Lower leg skin (tissue), 4 donors: ENCODE results near the gene BIRC2. TPM values are rescaled to one million over a fixed set of nuclear protein-coding genes. Genes with fewer than 3 reads are reported as not detected.

Source experiments
- DNase-seq, 2 donors: peaks; one replicate each; pipeline ENCODE4 v3.0.0-alpha.2; 2019; ENCODE audit warnings: low spot score in 2 of 2
- H3K4me3 ChIP-seq: fragments of 200-600 bp; sonication (generic); 2 replicates; pipeline ENCODE4 v1.5.1; 2017; ENCODE audit warnings: mild to moderate bottlenecking, low read depth; ENCODE audit not compliant: poor library complexity, severe bottlenecking
- POLR2A ChIP-seq, 2 donors: fragments of 450-650 bp; IDR thresholded peaks; one replicate each; pipeline ENCODE4 v1.6.1; 2016 to 2017; ENCODE audit warnings: antibody characterized with exemption in 2 of 2, mild to moderate bottlenecking in 1 of 2, moderate library complexity in 1 of 2
- WGBS, 2 donors: methylation state at CpG; one replicate each; pipeline ENCODE4 v1.1.5; 2018; 5-methylcytosine and 5-hydroxymethylcytosine counted together
- intact Hi-C: fragments of 100-400 bp; cut with DNase I; formaldehyde crosslinking; loops from one replicate; pipeline ENCODE4 v1.15.0; 2023; ENCODE audit warnings: low total_unique reads
- total RNA-seq, 4 donors: library from RNA; depleted of rRNA; stranded (reverse); fragments of >200 nt; gene quantifications; one replicate each; pipeline ENCODE4 v1.1.0, GENCODE V29; 2016
- TF ChIP-seq, protein P1 (sequence below), 3 donors: fragments of 450-650 bp; IDR thresholded peaks; one replicate each; pipeline ENCODE4 v1.5.1; 2016; ENCODE audit warnings: antibody characterized with exemption in 3 of 3, mild to moderate bottlenecking in 3 of 3, moderate library complexity in 2 of 3

Gene BIRC2
- total RNA-seq, 4 donors from 2014 or later, result 39.3 to 49.3 (median 42.5) TPM

DNA sequence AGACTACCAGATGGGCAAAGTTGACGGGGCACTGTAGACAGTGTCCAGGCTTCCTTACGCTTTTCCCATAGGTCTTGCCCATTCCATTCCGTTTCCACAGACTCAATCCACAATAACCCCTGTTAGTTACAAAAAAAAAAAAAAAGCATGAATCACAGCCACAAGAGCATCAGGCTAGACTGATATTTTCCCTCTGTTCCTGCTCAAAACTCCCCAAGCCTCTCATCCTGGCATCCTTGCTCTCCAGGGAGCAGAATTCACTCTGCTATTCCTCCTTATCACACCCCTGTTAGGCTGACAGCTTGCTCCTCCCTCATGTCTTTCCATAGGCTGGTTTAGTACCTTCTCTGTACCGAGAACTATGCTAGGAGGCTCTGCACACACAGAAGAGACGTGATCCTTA lies 63.4 kb downstream of the BIRC2 start:
- TF ChIP-seq POLR2A (IDR thresholded peaks at IDR 0.05), result no peak
- TF ChIP-seq, protein P1, sequence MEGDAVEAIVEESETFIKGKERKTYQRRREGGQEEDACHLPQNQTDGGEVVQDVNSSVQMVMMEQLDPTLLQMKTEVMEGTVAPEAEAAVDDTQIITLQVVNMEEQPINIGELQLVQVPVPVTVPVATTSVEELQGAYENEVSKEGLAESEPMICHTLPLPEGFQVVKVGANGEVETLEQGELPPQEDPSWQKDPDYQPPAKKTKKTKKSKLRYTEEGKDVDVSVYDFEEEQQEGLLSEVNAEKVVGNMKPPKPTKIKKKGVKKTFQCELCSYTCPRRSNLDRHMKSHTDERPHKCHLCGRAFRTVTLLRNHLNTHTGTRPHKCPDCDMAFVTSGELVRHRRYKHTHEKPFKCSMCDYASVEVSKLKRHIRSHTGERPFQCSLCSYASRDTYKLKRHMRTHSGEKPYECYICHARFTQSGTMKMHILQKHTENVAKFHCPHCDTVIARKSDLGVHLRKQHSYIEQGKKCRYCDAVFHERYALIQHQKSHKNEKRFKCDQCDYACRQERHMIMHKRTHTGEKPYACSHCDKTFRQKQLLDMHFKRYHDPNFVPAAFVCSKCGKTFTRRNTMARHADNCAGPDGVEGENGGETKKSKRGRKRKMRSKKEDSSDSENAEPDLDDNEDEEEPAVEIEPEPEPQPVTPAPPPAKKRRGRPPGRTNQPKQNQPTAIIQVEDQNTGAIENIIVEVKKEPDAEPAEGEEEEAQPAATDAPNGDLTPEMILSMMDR (IDR thresholded peaks at IDR 0.05), result no peak
- no peak overlapping the region for H3K4me3 ChIP-seq
- WGBS, 2 donors, result 85 to 87% methylated on average over 5 of the region's 5 CpGs
- no peak for DNase-seq
- intact Hi-C loops, result no loop called here

DNA sequence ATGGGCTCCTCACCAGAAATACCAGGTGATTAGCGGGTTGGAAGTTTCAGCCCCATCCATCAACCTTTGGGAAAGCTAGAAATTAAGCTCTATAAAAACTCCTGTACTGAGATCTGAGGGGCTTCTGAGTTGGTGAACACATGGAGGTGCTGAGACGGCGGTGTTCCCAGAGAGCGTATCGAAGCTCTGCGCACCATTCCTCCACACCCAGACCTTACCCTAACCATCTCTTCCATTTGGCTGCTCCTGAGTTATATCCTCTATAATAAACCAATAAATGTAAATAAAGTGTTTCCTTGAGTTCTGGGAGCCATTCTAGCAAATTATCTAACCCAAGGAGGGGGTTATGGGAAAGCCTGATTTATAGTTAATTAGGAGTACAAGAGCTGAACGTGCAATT lies 64.1 kb downstream of the BIRC2 start:
- DNase-seq, result no peak
- H3K4me3 ChIP-seq, result no peak overlapping the region
- intact Hi-C loops, result no loop called here
- no peak for TF ChIP-seq POLR2A (IDR thresholded peaks at IDR 0.05)
- TF ChIP-seq, protein P1 (IDR thresholded peaks at IDR 0.05), result no peak
- 95% methylated on average over 7 of the region's 7 CpGs for WGBS, 2 donors

DNA sequence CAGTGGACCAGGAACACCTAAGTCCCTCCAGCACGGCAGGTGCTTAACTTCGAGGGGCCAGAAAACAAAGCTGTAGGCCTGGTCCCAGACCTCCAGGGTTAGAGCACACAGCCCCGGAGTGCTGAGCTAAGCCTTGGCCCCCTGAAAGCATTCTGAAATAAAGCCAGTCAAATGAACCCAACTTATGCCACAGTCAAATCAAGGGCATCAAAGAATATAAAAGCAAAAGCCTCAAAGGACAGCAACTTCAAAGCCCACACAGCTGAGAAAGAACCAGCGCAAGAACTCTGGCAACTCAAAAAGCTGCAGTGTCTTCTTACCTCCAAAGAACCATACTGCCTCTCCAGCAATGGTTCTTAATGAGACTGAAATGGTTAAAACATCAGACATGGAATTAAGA lies 66.5 kb downstream of the BIRC2 start:
- no peak for DNase-seq
- H3K4me3 ChIP-seq, result no peak overlapping the region
- intact Hi-C loops, result no loop called here
- TF ChIP-seq POLR2A (IDR thresholded peaks at IDR 0.05), result no peak
- TF ChIP-seq, protein P1 (IDR thresholded peaks at IDR 0.05), result no peak
- 96 to 97% methylated on average over 4 of the region's 4 CpGs for WGBS, 2 donors

DNA sequence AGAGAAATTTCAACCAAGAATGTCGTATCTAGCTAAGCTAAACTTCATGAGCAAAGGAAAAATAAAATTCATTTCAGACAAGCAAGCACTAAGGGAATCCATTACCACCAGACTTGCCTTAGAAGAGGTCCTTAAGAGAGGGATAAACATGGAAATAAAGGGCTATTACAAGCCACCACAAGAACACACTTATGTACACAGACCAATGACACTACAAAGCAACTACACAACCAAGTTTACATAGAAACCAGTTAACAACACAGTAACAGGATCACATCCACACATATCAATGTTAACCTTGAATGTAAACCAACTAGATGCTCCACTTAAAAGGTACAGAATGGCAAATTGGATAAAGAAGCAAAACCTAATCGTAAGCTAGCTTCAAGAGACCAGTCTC lies 67.5 kb downstream of the BIRC2 start:
- H3K4me3 ChIP-seq, result no peak overlapping the region
- DNase-seq, result no peak
- WGBS, 2 donors, result 98 to 100% methylated on average over 2 of the region's 2 CpGs
- TF ChIP-seq, protein P1 (IDR thresholded peaks at IDR 0.05), result no peak
- TF ChIP-seq POLR2A (IDR thresholded peaks at IDR 0.05), result no peak
- intact Hi-C loops, result no loop called here

DNA sequence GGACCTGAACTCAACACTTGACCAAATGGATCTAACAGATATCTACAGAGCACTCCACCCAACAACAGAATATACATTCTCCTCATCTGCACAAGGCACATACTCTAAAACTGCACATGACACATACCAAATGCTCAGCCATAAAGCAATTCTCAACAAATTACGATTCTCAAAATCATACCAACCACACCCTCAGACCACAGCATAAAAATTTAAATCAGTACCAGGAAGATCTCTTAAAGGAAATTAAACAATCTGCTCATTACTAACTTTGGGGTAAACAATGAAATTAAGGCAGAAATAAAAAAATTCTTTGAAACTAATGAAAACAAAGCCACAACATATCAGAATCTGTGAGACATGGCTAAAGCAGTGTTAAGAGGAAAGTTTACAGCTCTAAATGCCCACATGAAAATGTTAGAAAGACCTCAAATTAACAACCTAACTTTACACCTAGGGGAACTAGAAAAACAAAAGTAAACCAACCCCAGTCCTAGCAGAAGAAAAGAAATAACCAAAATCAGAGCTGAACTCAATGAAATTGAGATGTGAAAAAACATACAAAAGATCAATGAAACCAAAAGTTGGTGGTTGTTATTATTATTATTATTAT lies 68.4 kb downstream of the BIRC2 start:
- TF ChIP-seq, protein P1 (IDR thresholded peaks at IDR 0.05), result no peak
- TF ChIP-seq POLR2A (IDR thresholded peaks at IDR 0.05), result no peak
- 68 to 73% methylated on average over 1 of the region's 1 CpG for whole genome bisulfite sequencing, 2 donors

DNA sequence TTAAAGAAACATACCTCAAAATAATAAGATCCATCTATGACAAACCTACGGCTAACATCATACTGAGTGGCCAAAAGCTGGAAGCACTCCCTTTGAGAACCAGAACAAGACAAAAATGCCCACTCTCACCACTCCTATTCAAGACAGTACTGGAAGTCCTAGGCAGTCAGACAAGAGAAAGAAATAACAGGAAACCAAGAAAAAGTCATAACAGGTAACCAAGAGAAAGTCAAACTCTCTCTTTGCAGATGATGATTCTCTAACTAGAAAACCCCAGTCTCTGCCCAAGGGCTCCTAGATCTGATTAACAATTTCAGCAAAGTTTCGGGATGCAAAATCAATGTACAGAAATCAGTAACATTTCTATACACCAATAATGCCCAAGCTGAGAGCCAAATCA lies 70.0 kb downstream of the BIRC2 start:
- 96 to 97% methylated on average over 2 of the region's 2 CpGs for WGBS, 2 donors
- TF ChIP-seq POLR2A (IDR thresholded peaks at IDR 0.05), result no peak
- TF ChIP-seq, protein P1 (IDR thresholded peaks at IDR 0.05), result no peak

More for the DNA sequence above, 68.4 kb downstream of the BIRC2 start:
- DNase-seq, result no peak
- no peak overlapping the region for H3K4me3 ChIP-seq
- intact Hi-C loops, result no loop called here

More for the DNA sequence above, 70.0 kb downstream of the BIRC2 start:
- intact Hi-C loops, result no loop called here
- no peak for DNase-seq
- H3K4me3 ChIP-seq, result no peak overlapping the region
